Body of pancreas (tissue), 4 donors: ENCODE measurements around the gene IKBKE.

Source experiments
- CTCF ChIP-seq, 7 experiments: fragments of 450-650 bp in 4 of 7; fragments of 200-600 bp in 3 of 7; sonication (generic) in 3 of 7; IDR thresholded peaks; one replicate each; pipeline ENCODE4 v1.5.1; 2016 to 2019; ENCODE audit warnings: antibody characterized with exemption in 7 of 7
- POLR2A ChIP-seq, 3 donors: fragments of 450-650 bp; IDR thresholded peaks; one replicate each; pipeline ENCODE4 v1.6.1; 2016; ENCODE audit warnings: antibody characterized with exemption in 3 of 3, mild to moderate bottlenecking in 2 of 3

GRCh38 chr1:206501881-206502280 is 31.6 kb downstream of the IKBKE start:
- TF ChIP-seq CTCF (IDR thresholded peaks at IDR 0.05) (no peak), POLR2A (IDR thresholded peaks at IDR 0.05) (no peak)
